Left lung (tissue), 10 donors: Measurements from ENCODE around the gene CCDC85A. TPM values are rescaled to one million over a fixed set of nuclear protein-coding genes. Genes with fewer than 3 reads are reported as not detected.

Experiments
- ATAC-seq: fragments of 200-7000 bp; cut with Tn5 transposase; one replicate; pipeline ENCODE4 v1.9.1; 2020; ENCODE audit warnings: moderate library complexity
- DNase-seq, 4 donors: peaks; one replicate each; pipeline ENCODE4 v3.0.0-alpha.2; 2013 to 2020
- H3K27ac ChIP-seq, 2 donors: fragments of 200-600 bp; sonication (generic) in 1 of 2; one replicate each; pipeline versions ENCODE4 v1.5.0 to v1.8.0; 2020 to 2021
- H3K27me3 ChIP-seq, 2 donors: fragments of 200-600 bp; sonication (generic) in 1 of 2; one replicate each; pipeline versions ENCODE4 v1.5.0 to v1.8.0; 2020 to 2021
- H3K36me3 ChIP-seq, 2 donors: fragments of 200-600 bp; sonication (generic) in 1 of 2; one replicate each; pipeline versions ENCODE4 v1.5.0 to v1.8.0; 2020 to 2021
- H3K4me1 ChIP-seq, 2 donors: fragments of 200-600 bp; one replicate each; pipeline ENCODE4 v1.8.0; 2021
- H3K4me3 ChIP-seq, 2 donors: fragments of 200-600 bp; sonication (generic) in 1 of 2; one replicate each; pipeline versions ENCODE4 v1.5.0 to v1.8.0; 2020 to 2021; ENCODE audit warnings: mild to moderate bottlenecking in 1 of 2
- H3K9me3 ChIP-seq, 2 donors: fragments of 200-600 bp; sonication (generic) in 1 of 2; one replicate each; pipeline versions ENCODE4 v1.5.0 to v1.8.0; 2020 to 2021
- CTCF ChIP-seq, 2 donors: fragments of 200-600 bp; sonication (generic) in 1 of 2; IDR thresholded peaks; one replicate each; pipeline versions ENCODE4 v1.5.0 to v1.8.0; 2021; ENCODE audit warnings: antibody characterized with exemption in 2 of 2
- intact Hi-C, 2 donors: fragments of 100-400 bp; cut with DNase I; formaldehyde crosslinking; loops; one replicate each; pipeline versions ENCODE4 v1.11.2 to v1.14.2; 2022
- polyA plus RNA-seq, 6 donors: library from polyadenylated mRNA; unstranded; fragments of 120-200 nt; gene quantifications; one replicate each; pipeline ENCODE4 v1.2.1, GENCODE V29; 2013; ENCODE audit not compliant: insufficient read length in 6 of 6
- total RNA-seq, 2 donors: library from RNA; stranded (reverse); fragmentation: NEBNext Ultra II Directional; extraction: Animal tissue kit (Norgen Biotek cat#: 25700); gene quantifications; one replicate each; pipeline ENCODE4 v1.2.1, GENCODE V29; 2021
- donor health status: DM: no; HTN: yes; CAD: no.
- donor health status: DM: no; HTN: no; CAD: no.

CCDC85A gene
- total and polyA plus RNA-seq, 8 donors = 1.2 to 8.7 (median 2.2) TPM

GRCh38 chr2:56297671-56298070 is 113.9 kb downstream of the CCDC85A start:
- TF ChIP-seq CTCF (IDR thresholded peaks at IDR 0.05) = no peak
- Histone ChIP-seq H3K27ac (no peak overlapping the region), H3K4me3 (no peak overlapping the region), H3K36me3 (no peaks in the 10 kb centered on the region), H3K27me3 (no peaks in the 10 kb centered on the region), H3K4me1 (no peaks in the 10 kb centered on the region), H3K9me3 (no peaks in the 10 kb centered on the region)
- intact Hi-C loops = no loop called here
- DNase-seq (no peak), ATAC-seq (no peak)

GRCh38 chr2:56299171-56299691 is 115.4 kb downstream of the CCDC85A start:
- DNase-seq (no peak), ATAC-seq (no peak)
- no peaks in the 10 kb centered on the region for H3K9me3 ChIP-seq
- intact Hi-C loops = no loop called here
- no peak for TF ChIP-seq CTCF (IDR thresholded peaks at IDR 0.05)
- H3K27ac ChIP-seq = no peak overlapping the region
- no peaks in the 10 kb centered on the region for H3K27me3 ChIP-seq
- no peak overlapping the region for H3K4me3 ChIP-seq
- no peaks in the 10 kb centered on the region for H3K36me3 ChIP-seq
- no peaks in the 10 kb centered on the region for H3K4me1 ChIP-seq

- H3K27ac ChIP-seq = no peak overlapping the region
- no peaks in the 10 kb centered on the region for H3K9me3 ChIP-seq
- H3K36me3 ChIP-seq = no peaks in the 10 kb centered on the region
- H3K4me3 ChIP-seq = no peak overlapping the region
- H3K27me3 ChIP-seq = no peaks in the 10 kb centered on the region
- intact Hi-C loops = no loop called here
- no peaks in the 10 kb centered on the region for H3K4me1 ChIP-seq
- ATAC-seq = no peak
- DNase-seq = no peak
- no peak for TF ChIP-seq CTCF (IDR thresholded peaks at IDR 0.05)
Observed at GRCh38 chr2:56309626-56310170, 125.9 kb downstream of the CCDC85A start.

- Histone ChIP-seq H3K27ac (no peak overlapping the region), H3K4me1 (no peaks in the 10 kb centered on the region), H3K4me3 (no peak overlapping the region), H3K9me3 (no peaks in the 10 kb centered on the region), H3K27me3 (no peaks in the 10 kb centered on the region), H3K36me3 (no peaks in the 10 kb centered on the region)
- TF ChIP-seq CTCF (IDR thresholded peaks at IDR 0.05) = no peak
- intact Hi-C loops = no loop called here
- no peak for DNase-seq
- ATAC-seq = no peak
Observed at GRCh38 chr2:56313500-56313921, 129.7 kb downstream of the CCDC85A start.

GRCh38 chr2:56314371-56314770 is 130.6 kb downstream of the CCDC85A start:
- no peaks in the 10 kb centered on the region for H3K4me1 ChIP-seq
- DNase-seq = no peak
- peak overlapping the region in 1 of 2 donors; percentile 42 for H3K27ac ChIP-seq
- H3K27me3 ChIP-seq = no peaks in the 10 kb centered on the region
- ATAC-seq = no peak
- no peak overlapping the region for H3K4me3 ChIP-seq
- intact Hi-C loops = no loop called here
- H3K9me3 ChIP-seq = no peaks in the 10 kb centered on the region
- H3K36me3 ChIP-seq = no peaks in the 10 kb centered on the region
- no peak for TF ChIP-seq CTCF (IDR thresholded peaks at IDR 0.05)
